SK-N-SH (cell line): ENCODE measurements around the gene BORCS6. TPM values are rescaled to one million over a fixed set of nuclear protein-coding genes. Genes with fewer than 3 reads are reported as not detected.

ENCODE experiments used
- CTCF ChIA-PET: fragments of 300-600, 350-600 bp; formaldehyde crosslinking; extraction: SDS; loops from one replicate; lab custom pipeline; 2021; lab: Yijun Ruan, JAX
- POLR2A ChIA-PET: fragments of 350-600 bp; sonication (Branson Sonifier 250); formaldehyde crosslinking; extraction: SDS; loops from one replicate; lab custom pipeline; 2020; ENCODE audit warnings: antibody characterized with exemption, inconsistent platforms; lab: Yijun Ruan, JAX
- DNase-seq: peaks from one replicate; pipeline ENCODE4 v3.0.0; 2012
- H2AFZ ChIP-seq: fragments of 200-600 bp; sonication (generic); 2 replicates; pipeline ENCODE4 v1.8.1; 2016; ENCODE audit warnings: antibody characterized with exemption, mild to moderate bottlenecking, low read depth
- H3F3A ChIP-seq: fragments of 200-600 bp; sonication (generic); replicated peaks from 2 replicates; pipeline ENCODE3; 2016; ENCODE audit warnings: antibody characterized with exemption, mild to moderate bottlenecking; ENCODE audit not compliant: insufficient read depth
- H3K27ac ChIP-seq, 2 experiments: fragments of 200-500 bp in 1 of 2; fragments of 200-600 bp in 1 of 2; sonication (Bioruptor generic) in 1 of 2; sonication (generic), shearing (Covaris generic) in 1 of 2; 2 replicates each; pipeline versions ENCODE4 v1.5.1 to v1.6.1; 2014 to 2016; ENCODE audit warnings: low read depth in 2 of 2, inconsistent platforms in 1 of 2, low read length in 1 of 2, mild to moderate bottlenecking in 1 of 2, mixed read lengths in 1 of 2
- H3K27me3 ChIP-seq: fragments of 200-600 bp; sonication (generic), shearing (Covaris generic); 2 replicates; pipeline ENCODE4 v1.6.1; 2016; ENCODE audit warnings: mixed run types; ENCODE audit not compliant: insufficient read depth
- H3K36me3 ChIP-seq, 2 experiments: fragments of 200-500 bp in 1 of 2; fragments of 200-600 bp in 1 of 2; sonication (Bioruptor generic) in 1 of 2; sonication (generic) in 1 of 2; replicated peaks in 1 of 2; 2 replicates each; pipeline versions ENCODE3 to v1.5.1; 2014 to 2016; ENCODE audit warnings: low read length in 1 of 2, mild to moderate bottlenecking in 1 of 2; ENCODE audit not compliant: insufficient read depth in 2 of 2, control insufficient read depth in 1 of 2
- H3K4me1 ChIP-seq, 2 experiments: fragments of 200-500 bp in 1 of 2; fragments of 200-600 bp in 1 of 2; sonication (Bioruptor generic) in 1 of 2; sonication (generic), shearing (Covaris generic) in 1 of 2; 2 replicates each; pipeline versions ENCODE4 v1.5.1 to v1.6.1; 2014 to 2016; ENCODE audit warnings: low read depth in 1 of 2, low read length in 1 of 2, mixed run types in 1 of 2; ENCODE audit not compliant: insufficient read depth in 2 of 2, control insufficient read depth in 1 of 2
- H3K4me2 ChIP-seq: fragments of 200-600 bp; sonication (generic), shearing (Covaris generic); 2 replicates; pipeline ENCODE4 v1.6.1; 2017; ENCODE audit warnings: mixed run types
- H3K4me3 ChIP-seq, 2 experiments: fragments of 200-500 bp in 1 of 2; fragments of 200-600 bp in 1 of 2; sonication (Bioruptor generic) in 1 of 2; sonication (generic), shearing (Covaris generic) in 1 of 2; 2 replicates each; pipeline versions ENCODE4 v1.5.1 to v1.8.1; 2014 to 2016; ENCODE audit warnings: low read depth in 2 of 2, inconsistent platforms in 1 of 2, low read length in 1 of 2, mild to moderate bottlenecking in 1 of 2, mixed read lengths in 1 of 2, moderate library complexity in 1 of 2
- H3K79me2 ChIP-seq: fragments of 200-600 bp; sonication (generic); 2 replicates; pipeline ENCODE4 v1.8.1; 2017; ENCODE audit warnings: mild to moderate bottlenecking; ENCODE audit not compliant: insufficient read depth
- H3K9ac ChIP-seq: fragments of 200-600 bp; sonication (generic); 2 replicates; pipeline ENCODE4 v1.6.1; 2017; ENCODE audit warnings: mixed run types
- H3K9me2 ChIP-seq: fragments of 200-600 bp; sonication (generic); 2 replicates; pipeline ENCODE4 v1.6.1; 2017; ENCODE audit warnings: mixed run types
- H3K9me3 ChIP-seq: fragments of 200-600 bp; sonication (generic); 2 replicates; pipeline ENCODE4 v1.6.1; 2017; ENCODE audit warnings: mixed run types, mild to moderate bottlenecking, moderate library complexity
- H4K20me1 ChIP-seq: fragments of 200-600 bp; sonication (generic); 2 replicates; pipeline ENCODE4 v1.6.1; 2017; ENCODE audit warnings: mild to moderate bottlenecking, mixed run types; ENCODE audit not compliant: insufficient read depth
- GABPA ChIP-seq: IDR thresholded peaks from 2 replicates; pipeline ENCODE4 v1.4.0; 2012; ENCODE audit warnings: low read depth, mild to moderate bottlenecking
- IRF3 ChIP-seq: fragments of 150-350 bp; IDR thresholded peaks from 2 replicates; pipeline ENCODE4 v1.6.1; 2016; ENCODE audit warnings: mild to moderate bottlenecking, low read depth, low read length
- MAX ChIP-seq: IDR thresholded peaks from 2 replicates; pipeline ENCODE4 v1.4.0; 2012; ENCODE audit warnings: low read depth
- MEF2A ChIP-seq: IDR thresholded peaks from 2 replicates; pipeline ENCODE4 v1.4.0; 2012; ENCODE audit warnings: low read depth, borderline replicate concordance
- MXI1 ChIP-seq: IDR thresholded peaks from 2 replicates; pipeline ENCODE4 v1.6.1; 2012; ENCODE audit warnings: mild to moderate bottlenecking, low read depth, low read length, improper control_type of control experiment
- NFIC ChIP-seq: IDR thresholded peaks from 2 replicates; pipeline ENCODE4 v1.4.0; 2012; ENCODE audit warnings: borderline replicate concordance
- PBX3 ChIP-seq: IDR thresholded peaks from 2 replicates; pipeline ENCODE4; 2012
- POLR2AphosphoS5 ChIP-seq: IDR thresholded peaks from 2 replicates; pipeline ENCODE4 v1.6.1; 2012; ENCODE audit warnings: low read depth, low read length
- RCOR1 ChIP-seq: fragments of 150-350 bp; IDR thresholded peaks from 2 replicates; pipeline ENCODE4 v1.6.1; 2017; ENCODE audit warnings: antibody characterized with exemption, low read length
- RXRA ChIP-seq: IDR thresholded peaks from 2 replicates; pipeline ENCODE4 v1.4.0; 2012; ENCODE audit warnings: low read depth, mild to moderate bottlenecking, borderline replicate concordance
- SIN3A ChIP-seq: IDR thresholded peaks from 2 replicates; pipeline ENCODE4 v1.6.1; 2012; ENCODE audit warnings: low read depth, mild to moderate bottlenecking, low read length, moderate library complexity, borderline replicate concordance
- SMC3 ChIP-seq: IDR thresholded peaks from 2 replicates; pipeline ENCODE4 v1.6.1; 2012; ENCODE audit warnings: low read depth, low read length, improper control_type of control experiment
- USF1 ChIP-seq: IDR thresholded peaks from 2 replicates; pipeline ENCODE4 v1.4.0; 2012; ENCODE audit warnings: low read depth, borderline replicate concordance
- USF2 ChIP-seq: fragments of 150-350 bp; IDR thresholded peaks from 2 replicates; pipeline ENCODE4 v1.6.1; 2017; ENCODE audit warnings: antibody characterized with exemption, low read length, low read depth, borderline replicate concordance
- WGBS: methylation state at CpG from one replicate; pipeline ENCODE4 v1.1.6; 2017; ENCODE audit warnings: low lambda C conversion rate; 5-methylcytosine and 5-hydroxymethylcytosine counted together
- polyA plus RNA-seq, 3 experiments: library from polyadenylated mRNA; depleted of rRNA; stranded (reverse); fragments of >200 nt; gene quantifications; 2 replicates each; pipeline ENCODE4 v1.2.3, GENCODE V29; 2012

Gene BORCS6
- polyA plus RNA-seq, 1 of the 3 experiments (the other 2 are of a cell fraction), result 4.3 TPM

DNA sequence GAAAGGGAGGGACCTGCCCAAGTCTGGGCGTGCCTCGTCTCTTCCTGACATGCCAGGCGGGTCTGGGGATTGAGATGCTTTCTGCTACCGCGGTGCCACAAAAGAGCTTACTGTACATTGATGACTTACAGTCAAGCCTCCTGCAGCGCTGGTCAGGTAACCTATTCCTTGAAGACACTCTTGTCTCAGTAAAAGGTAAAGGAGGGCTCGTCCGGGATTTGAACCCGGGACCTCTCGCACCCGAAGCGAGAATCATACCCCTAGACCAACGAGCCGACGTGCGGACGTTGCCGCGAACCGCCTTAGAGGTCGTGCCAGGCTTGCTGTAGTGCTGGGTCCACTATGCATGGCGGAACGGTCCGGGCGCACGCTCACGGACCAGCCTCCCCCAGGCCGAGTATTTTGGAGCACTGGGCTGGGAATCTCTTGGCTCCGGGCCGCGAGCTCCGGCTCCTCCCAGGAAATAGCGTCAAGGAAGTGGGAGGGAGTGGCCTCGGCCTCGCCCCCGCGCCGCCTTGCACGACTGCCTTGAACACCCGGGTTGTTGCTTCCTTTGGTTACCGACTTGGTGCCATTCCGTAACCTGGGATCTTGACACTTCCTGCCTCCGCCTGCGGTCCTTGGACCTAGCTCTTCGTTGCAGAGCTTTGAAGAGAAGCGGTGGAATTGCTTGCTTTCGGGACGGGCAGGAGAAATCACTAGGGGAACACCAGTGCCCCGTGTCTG is 32.8 kb upstream of the BORCS6 start (continued):
- TF ChIP-seq GABPA (peak; percentile 82), USF2 (no peak), MEF2A (no peak), MXI1 (no peak; the same call in none of the 2 replicates), IRF3 (no peak), NFIC (peak; percentile 76; the same call in 1 of the 2 replicates), RXRA (no peak), MAX (peak; percentile 65; the same call in 1 of the 2 replicates), POLR2AphosphoS5 (peak; percentile 87)

GRCh38 chr17:8222380-8222629 is 32.3 kb upstream of the BORCS6 start:
- 0% methylated on average over 8 of the region's 9 CpGs for WGBS
- POLR2A ChIA-PET, result interaction anchor here (1.1 to 2.8 kb wide), 7 partner anchors 23 to 49 kb away, joined by 4 to 14 read pairs (median 9); partner anchors contain the start of genes BORCS6 and CTC1

More at GRCh38 chr17:8222380-8222629, 32.3 kb upstream of the BORCS6 start:
- TF ChIP-seq SIN3A, result 0 out of 2 replicates have a peak, but pooled peaks have one; percentile 0
- TF ChIP-seq USF1, result no peak
- peak; percentile 96 for TF ChIP-seq PBX3
- peak; percentile 6; the same call in 1 of the 2 replicates for TF ChIP-seq SMC3
- no peak for TF ChIP-seq RCOR1
- Histone ChIP-seq H3K79me2 (no peaks in the 10 kb centered on the region), H3K36me3 (no peaks in the 10 kb centered on the region), H3K27me3 (no peaks in the 10 kb centered on the region), H4K20me1 (0 out of 2 replicates have a peak, but pooled peaks cover 4% of the 10 kb centered on the region), H3K4me3 (peak overlapping the region; percentile 83 to 86), H3K27ac (peak overlapping the region; percentile 92 to 95), H2AFZ (no peak overlapping the region), H3K9me2 (no peaks in the 10 kb centered on the region), H3K4me1 (peaks cover 8 to 17% of the 10 kb centered on the region in 2 experiments; a peak in 3 of 4 replicates), H3K9me3 (no peaks in the 10 kb centered on the region), H3K9ac (peak overlapping the region; percentile 89), H3K4me2 (peak overlapping the region; percentile 98), H3F3A (peaks cover 55% of the 10 kb centered on the region)
- CTCF ChIA-PET, result interaction anchor here (0.9 to 6.5 kb wide), 10 partner anchors 10 to 1200 kb away, joined by 3 to 55 read pairs (median 8); partner anchors contain the start of genes ALOXE3, BORCS6, HES7 and SLC25A35
- no peak for DNase-seq
